H9 (cell line): ENCODE data around the gene RPS15. TPM values are rescaled to one million over a fixed set of nuclear protein-coding genes. Genes with fewer than 3 reads are reported as not detected.
A peak's percentile ranks its signal among the peaks of the same experiment; 100 is the strongest.

Source experiments
- DNase-seq: peaks from one replicate; pipeline ENCODE4 v3.0.0-alpha.2; 2017
- H2AFZ ChIP-seq: one replicate; pipeline ENCODE4 v1.6.1; 2013; ENCODE audit warnings: mild to moderate bottlenecking, low read length, control low read depth, moderate library complexity
- H2AK5ac ChIP-seq: 2 replicates; pipeline ENCODE4 v1.6.1; 2013; ENCODE audit warnings: low read length, control low read depth, mixed read lengths; ENCODE audit not compliant: insufficient read length
- H2BK120ac ChIP-seq: one replicate; pipeline ENCODE4 v1.6.1; 2013; ENCODE audit warnings: low read depth, mild to moderate bottlenecking, low read length, control low read depth, inconsistent platforms; ENCODE audit not compliant: poor library complexity, severe bottlenecking
- H2BK12ac ChIP-seq: 2 replicates; pipeline ENCODE4 v1.6.1; 2013; ENCODE audit warnings: low read length, control low read depth, mixed read lengths, low read depth; ENCODE audit not compliant: insufficient read length
- H2BK15ac ChIP-seq: 2 replicates; pipeline ENCODE4 v1.6.1; 2013; ENCODE audit warnings: low read depth, low read length, control low read depth
- H2BK20ac ChIP-seq: one replicate; pipeline ENCODE4 v1.6.1; 2013; ENCODE audit warnings: low read depth, mild to moderate bottlenecking, low read length, control low read depth, inconsistent platforms; ENCODE audit not compliant: poor library complexity, severe bottlenecking
- H2BK5ac ChIP-seq: 2 replicates; pipeline ENCODE4 v1.6.1; 2013; ENCODE audit warnings: low read length, control low read depth, mixed read lengths; ENCODE audit not compliant: insufficient read length
- H3K14ac ChIP-seq: 2 replicates; pipeline ENCODE4 v1.6.1; 2013; ENCODE audit warnings: low read length, control low read depth; ENCODE audit not compliant: insufficient read depth
- H3K18ac ChIP-seq: 2 replicates; pipeline ENCODE4 v1.6.1; 2013; ENCODE audit warnings: low read depth, mild to moderate bottlenecking, mixed read lengths, low read length, control low read depth; ENCODE audit not compliant: insufficient read length
- H3K23ac ChIP-seq: 2 replicates; pipeline ENCODE4 v1.6.1; 2013; ENCODE audit warnings: low read length, control low read depth, mixed read lengths, low read depth; ENCODE audit not compliant: insufficient read length
- H3K23me2 ChIP-seq: 2 replicates; pipeline ENCODE4 v1.6.1; 2013; ENCODE audit warnings: low read depth, mild to moderate bottlenecking, mixed read lengths, low read length, control low read depth; ENCODE audit not compliant: insufficient read length, poor library complexity, severe bottlenecking
- H3K27ac ChIP-seq: 2 replicates; pipeline ENCODE4 v1.5.1; 2013; ENCODE audit warnings: low read length, control low read depth, mixed read lengths, low read depth; ENCODE audit not compliant: insufficient read length
- H3K27me3 ChIP-seq: 2 replicates; pipeline ENCODE4 v1.6.1; 2013; ENCODE audit warnings: low read length, control low read depth, inconsistent platforms; ENCODE audit not compliant: insufficient read depth
- H3K4ac ChIP-seq: 2 replicates; pipeline ENCODE4 v1.6.1; 2013; ENCODE audit warnings: low read depth, mild to moderate bottlenecking, control low read depth, inconsistent platforms, low read length, moderate library complexity
- H3K4me1 ChIP-seq: 2 replicates; pipeline ENCODE4 v1.6.1; 2013; ENCODE audit warnings: low read length, control low read depth, inconsistent platforms; ENCODE audit not compliant: insufficient read depth
- H3K4me2 ChIP-seq: 2 replicates; pipeline ENCODE4 v1.6.1; 2013; ENCODE audit warnings: low read length, control low read depth, mixed read lengths; ENCODE audit not compliant: insufficient read length, insufficient read depth
- H3K56ac ChIP-seq: 2 replicates; pipeline ENCODE4 v1.6.1; 2013; ENCODE audit warnings: low read depth, mild to moderate bottlenecking, mixed read lengths, low read length, control low read depth; ENCODE audit not compliant: insufficient read length
- H3K79me1 ChIP-seq: 2 replicates; pipeline ENCODE4 v1.6.1; 2013; ENCODE audit warnings: low read depth, mild to moderate bottlenecking, moderate library complexity, low read length, control low read depth, inconsistent platforms; ENCODE audit not compliant: insufficient read depth, poor library complexity, severe bottlenecking
- H3K79me2 ChIP-seq: 2 replicates; pipeline ENCODE4 v1.6.1; 2013; ENCODE audit warnings: low read length, control low read depth, inconsistent platforms; ENCODE audit not compliant: insufficient read depth
- H3K9ac ChIP-seq: 2 replicates; pipeline ENCODE4 v1.6.1; 2013; ENCODE audit warnings: low read length, control low read depth, mixed read lengths; ENCODE audit not compliant: insufficient read length; ENCODE audit errors: extremely low read depth
- H3K9me3 ChIP-seq: one replicate; pipeline ENCODE4 v1.6.1; 2013; ENCODE audit warnings: low read depth, low read length, inconsistent platforms; ENCODE audit not compliant: control insufficient read depth
- H3T11ph ChIP-seq: one replicate; pipeline ENCODE4 v1.6.1; 2013; ENCODE audit warnings: mild to moderate bottlenecking, low read length, control low read depth, inconsistent platforms
- H4K20me1 ChIP-seq: one replicate; pipeline ENCODE4 v1.6.1; 2013; ENCODE audit not compliant: control insufficient read depth, insufficient read length, insufficient read depth
- H4K5ac ChIP-seq: 2 replicates; pipeline ENCODE4 v1.6.1; 2013; ENCODE audit warnings: low read depth, mild to moderate bottlenecking, mixed read lengths, low read length, control low read depth; ENCODE audit not compliant: insufficient read length
- H4K8ac ChIP-seq: replicated peaks from 2 replicates; pipeline ENCODE4 v1.6.1; 2013; ENCODE audit warnings: low read length, control low read depth, mixed read lengths, low read depth; ENCODE audit not compliant: insufficient read length
- H4K91ac ChIP-seq: 2 replicates; pipeline ENCODE4 v1.6.1; 2013; ENCODE audit warnings: low read depth, mild to moderate bottlenecking, moderate library complexity, mixed read lengths, low read length, control low read depth; ENCODE audit not compliant: insufficient read length
- H3K27ac Mint-ChIP-seq, 3 experiments: 2 replicates in 2 of 3; 3 replicates in 1 of 3; pipeline ENCODE4 v1.8.0; 2020 to 2021; ENCODE audit warnings: mixed read lengths in 3 of 3, mild to moderate bottlenecking in 1 of 3, moderate library complexity in 1 of 3
- H3K27me3 Mint-ChIP-seq: 2 replicates; pipeline ENCODE4 v1.8.0; 2021; ENCODE audit warnings: low read depth, mild to moderate bottlenecking, moderate library complexity, mixed read lengths
- H3K36me3 Mint-ChIP-seq, 3 experiments: 2 replicates in 2 of 3; 3 replicates in 1 of 3; pipeline ENCODE4 v1.8.0; 2020 to 2021; ENCODE audit warnings: low read depth in 3 of 3, mixed read lengths in 3 of 3; ENCODE audit not compliant: insufficient read depth in 1 of 3
- H3K4me1 Mint-ChIP-seq, 2 experiments: 2 replicates each; pipeline ENCODE4 v1.8.0; 2020; ENCODE audit warnings: mixed read lengths in 2 of 2
- H3K4me3 Mint-ChIP-seq, 2 experiments: 2 replicates in 1 of 2; 3 replicates in 1 of 2; pipeline ENCODE4 v1.8.0; 2020 to 2021; ENCODE audit warnings: mild to moderate bottlenecking in 2 of 2, mixed read lengths in 2 of 2, moderate library complexity in 1 of 2
- H3K9me3 Mint-ChIP-seq, 2 experiments: 2 replicates in 1 of 2; 3 replicates in 1 of 2; pipeline ENCODE4 v1.8.0; 2020; ENCODE audit warnings: mild to moderate bottlenecking in 2 of 2, mixed read lengths in 2 of 2, moderate library complexity in 1 of 2
- WGBS: extraction: QIAGEN DNeasy Blood & Tissue Kit; methylation state at CpG from one replicate; pipeline ENCODE4 v1.1.7; 2013; ENCODE audit warnings: missing lambda C conversion rate, low lambda C conversion rate, mixed read lengths; ENCODE audit not compliant: insufficient read length; ENCODE audit errors: extremely low coverage; 5-methylcytosine and 5-hydroxymethylcytosine counted together
- total RNA-seq: library from RNA; stranded (reverse); gene quantifications from 2 replicates; pipeline ENCODE4 v1.2.1, GENCODE V29; 2021
- TF ChIP-seq, protein P1 (sequence below): fragments of 200-600 bp; sonication (generic); conservative IDR thresholded peaks from 3 replicates; pipeline ENCODE4 v1.8.0; 2021; ENCODE audit warnings: antibody characterized with exemption, mild to moderate bottlenecking

The RPS15 gene
- total RNA-seq, 1 experiment from 2014 or later, result 1,628 TPM

- no peak overlapping the region for H3K23ac ChIP-seq
- WGBS, result no CpG with 5 or more reads among the region's 17 CpGs
- H4K20me1 ChIP-seq, result no peaks in the 10 kb centered on the region
- H2BK15ac ChIP-seq, result no peak overlapping the region
- no peak overlapping the region for H2BK5ac ChIP-seq
- no peak overlapping the region for H2AK5ac ChIP-seq
- no peak overlapping the region for H4K91ac ChIP-seq
- no peak overlapping the region for H3K56ac ChIP-seq
- peaks cover 6% of the 10 kb centered on the region for H3K23me2 ChIP-seq
- H3K79me2 ChIP-seq, result peaks cover 3% of the 10 kb centered on the region; the same call in 1 of the 2 replicates
- no peak overlapping the region for H3K14ac ChIP-seq
- no peaks in the 10 kb centered on the region for H3K9me3 ChIP-seq
- H4K8ac ChIP-seq, result no peak overlapping the region
- no peak overlapping the region for H3K4me2 ChIP-seq
- H3K4me1 ChIP-seq, result no peaks in the 10 kb centered on the region
- H2BK20ac ChIP-seq, result no peak overlapping the region
- no peak overlapping the region for H3K27ac Mint-ChIP-seq
- H3K27me3 Mint-ChIP-seq, result no peaks in the 10 kb centered on the region; the same call in 1 of the 2 replicates
- H2AFZ ChIP-seq, result no peak overlapping the region
- H3K9me3 Mint-ChIP-seq, result peaks cover 0 to under 1% of the 10 kb centered on the region in 2 experiments; a peak in 1 of 5 replicates
- no peak overlapping the region for H2BK12ac ChIP-seq
- no peak overlapping the region for H3K27ac ChIP-seq
- DNase-seq, result no peak
- H3K36me3 Mint-ChIP-seq, result peaks cover 17 to 40% (median 35%) of the 10 kb centered on the region in 3 experiments; a peak in 6 of 7 replicates
- H4K5ac ChIP-seq, result no peak overlapping the region
- H3T11ph ChIP-seq, result no peak overlapping the region
- no peak overlapping the region for H3K4ac ChIP-seq
- H3K27me3 ChIP-seq, result no peaks in the 10 kb centered on the region
- H3K79me1 ChIP-seq, result peaks cover 6% of the 10 kb centered on the region
- TF ChIP-seq, protein P1, sequence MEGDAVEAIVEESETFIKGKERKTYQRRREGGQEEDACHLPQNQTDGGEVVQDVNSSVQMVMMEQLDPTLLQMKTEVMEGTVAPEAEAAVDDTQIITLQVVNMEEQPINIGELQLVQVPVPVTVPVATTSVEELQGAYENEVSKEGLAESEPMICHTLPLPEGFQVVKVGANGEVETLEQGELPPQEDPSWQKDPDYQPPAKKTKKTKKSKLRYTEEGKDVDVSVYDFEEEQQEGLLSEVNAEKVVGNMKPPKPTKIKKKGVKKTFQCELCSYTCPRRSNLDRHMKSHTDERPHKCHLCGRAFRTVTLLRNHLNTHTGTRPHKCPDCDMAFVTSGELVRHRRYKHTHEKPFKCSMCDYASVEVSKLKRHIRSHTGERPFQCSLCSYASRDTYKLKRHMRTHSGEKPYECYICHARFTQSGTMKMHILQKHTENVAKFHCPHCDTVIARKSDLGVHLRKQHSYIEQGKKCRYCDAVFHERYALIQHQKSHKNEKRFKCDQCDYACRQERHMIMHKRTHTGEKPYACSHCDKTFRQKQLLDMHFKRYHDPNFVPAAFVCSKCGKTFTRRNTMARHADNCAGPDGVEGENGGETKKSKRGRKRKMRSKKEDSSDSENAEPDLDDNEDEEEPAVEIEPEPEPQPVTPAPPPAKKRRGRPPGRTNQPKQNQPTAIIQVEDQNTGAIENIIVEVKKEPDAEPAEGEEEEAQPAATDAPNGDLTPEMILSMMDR, result no peak
- no peak overlapping the region for H3K18ac ChIP-seq
- H2BK120ac ChIP-seq, result no peak overlapping the region
- peak overlapping the region in 1 of 2 experiments; percentile 32; a peak in 1 of 5 replicates for H3K4me3 Mint-ChIP-seq
- no peak overlapping the region for H3K9ac ChIP-seq
- H3K4me1 Mint-ChIP-seq, result peaks cover 6 to 7% of the 10 kb centered on the region in 2 experiments; a peak in 3 of 4 replicates
These were observed 49.6 kb upstream of the RPS15 start for GRCh38 chr19:1388637-1389026.
